GM12874 (cell line): Measurements from ENCODE around the gene MAST1.

Experiments
- TF ChIP-seq, protein P1 (sequence below): IDR thresholded peaks from 2 replicates; pipeline ENCODE4 v1.5.1; 2011; ENCODE audit warnings: low read depth, mild to moderate bottlenecking, control low read depth, low read length, moderate library complexity; ENCODE audit not compliant: insufficient read depth

MAST1 gene

DNA sequence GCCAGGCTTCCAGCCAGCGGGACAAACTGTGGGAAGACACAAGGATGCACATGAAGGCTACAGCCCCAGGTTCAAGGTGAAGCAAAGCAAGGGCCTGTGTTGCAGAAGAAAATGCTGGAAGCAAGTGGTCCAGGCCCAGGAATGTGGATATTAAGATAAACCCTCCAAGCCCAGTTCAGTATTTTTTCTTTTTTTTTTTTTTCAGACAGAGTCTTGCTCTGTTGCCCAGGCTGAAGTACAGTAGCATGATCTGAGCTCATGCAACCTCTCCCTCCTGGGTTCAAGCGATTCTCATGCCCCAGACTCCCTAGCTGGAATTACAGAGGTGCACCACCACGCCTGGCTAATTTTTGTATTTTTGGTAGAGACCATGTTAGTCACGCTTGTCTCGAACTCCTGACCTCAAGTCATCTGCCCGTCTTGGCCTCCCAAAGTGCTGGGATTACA lies 41.2 kb upstream of the MAST1 start:
- TF ChIP-seq, protein P1, sequence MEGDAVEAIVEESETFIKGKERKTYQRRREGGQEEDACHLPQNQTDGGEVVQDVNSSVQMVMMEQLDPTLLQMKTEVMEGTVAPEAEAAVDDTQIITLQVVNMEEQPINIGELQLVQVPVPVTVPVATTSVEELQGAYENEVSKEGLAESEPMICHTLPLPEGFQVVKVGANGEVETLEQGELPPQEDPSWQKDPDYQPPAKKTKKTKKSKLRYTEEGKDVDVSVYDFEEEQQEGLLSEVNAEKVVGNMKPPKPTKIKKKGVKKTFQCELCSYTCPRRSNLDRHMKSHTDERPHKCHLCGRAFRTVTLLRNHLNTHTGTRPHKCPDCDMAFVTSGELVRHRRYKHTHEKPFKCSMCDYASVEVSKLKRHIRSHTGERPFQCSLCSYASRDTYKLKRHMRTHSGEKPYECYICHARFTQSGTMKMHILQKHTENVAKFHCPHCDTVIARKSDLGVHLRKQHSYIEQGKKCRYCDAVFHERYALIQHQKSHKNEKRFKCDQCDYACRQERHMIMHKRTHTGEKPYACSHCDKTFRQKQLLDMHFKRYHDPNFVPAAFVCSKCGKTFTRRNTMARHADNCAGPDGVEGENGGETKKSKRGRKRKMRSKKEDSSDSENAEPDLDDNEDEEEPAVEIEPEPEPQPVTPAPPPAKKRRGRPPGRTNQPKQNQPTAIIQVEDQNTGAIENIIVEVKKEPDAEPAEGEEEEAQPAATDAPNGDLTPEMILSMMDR = no peak

DNA sequence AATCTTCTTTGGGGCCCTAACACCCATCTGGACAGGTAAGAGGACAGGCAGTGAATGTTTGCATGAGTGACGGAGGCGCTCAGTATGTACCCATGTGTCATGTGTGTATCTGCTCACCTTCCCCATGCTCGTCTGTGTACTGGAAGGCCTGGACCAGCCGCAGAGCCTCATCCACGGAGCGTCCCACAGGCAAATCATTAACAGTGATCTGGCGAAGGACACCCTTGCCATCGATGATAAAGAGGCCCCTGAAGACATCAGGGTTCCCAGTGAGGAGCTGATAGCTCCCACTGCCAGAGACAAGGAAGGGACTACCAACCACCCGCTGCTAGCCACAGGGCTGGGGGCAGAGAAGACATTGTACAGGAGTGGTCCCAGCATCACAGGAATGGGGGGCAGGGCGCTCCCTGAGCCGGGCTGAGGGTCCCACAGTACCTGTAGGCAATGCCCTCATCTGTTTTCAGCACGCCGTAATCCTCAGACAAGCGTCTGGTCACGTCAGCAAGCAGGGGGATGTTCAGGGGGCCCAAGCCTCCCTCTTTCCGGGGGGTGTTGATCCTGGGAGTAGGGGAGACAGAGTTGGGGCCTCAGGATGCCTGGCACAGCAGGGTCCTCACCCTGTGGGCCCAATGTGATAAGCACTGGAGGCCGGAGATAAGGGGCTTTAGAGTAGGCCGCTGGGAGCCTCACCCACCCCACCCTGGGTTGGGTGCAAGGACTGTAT lies 38.4 kb upstream of the MAST1 start:
- TF ChIP-seq, protein P1 = no peak

- TF ChIP-seq, protein P1 = no peak
These were observed 37.9 kb upstream of the MAST1 start for GRCh38 chr19:12800466-12800770.

GRCh38 chr19:12800923-12801465 lies 37.3 kb upstream of the MAST1 start:
- TF ChIP-seq, protein P1 = no peak

GRCh38 chr19:12801466-12802266 lies 36.6 kb upstream of the MAST1 start, which contains the start of the genes PRDX2 and THSD8:
TSS of gene PRDX2 (minus strand) at chr19:12801800. CDS start at chr19:12801261, 539 bp downstream.
TSS of gene THSD8 (plus strand) at chr19:12802069. CDS start at chr19:12802072, 3 bp downstream.
- TF ChIP-seq, protein P1 = no peak

DNA sequence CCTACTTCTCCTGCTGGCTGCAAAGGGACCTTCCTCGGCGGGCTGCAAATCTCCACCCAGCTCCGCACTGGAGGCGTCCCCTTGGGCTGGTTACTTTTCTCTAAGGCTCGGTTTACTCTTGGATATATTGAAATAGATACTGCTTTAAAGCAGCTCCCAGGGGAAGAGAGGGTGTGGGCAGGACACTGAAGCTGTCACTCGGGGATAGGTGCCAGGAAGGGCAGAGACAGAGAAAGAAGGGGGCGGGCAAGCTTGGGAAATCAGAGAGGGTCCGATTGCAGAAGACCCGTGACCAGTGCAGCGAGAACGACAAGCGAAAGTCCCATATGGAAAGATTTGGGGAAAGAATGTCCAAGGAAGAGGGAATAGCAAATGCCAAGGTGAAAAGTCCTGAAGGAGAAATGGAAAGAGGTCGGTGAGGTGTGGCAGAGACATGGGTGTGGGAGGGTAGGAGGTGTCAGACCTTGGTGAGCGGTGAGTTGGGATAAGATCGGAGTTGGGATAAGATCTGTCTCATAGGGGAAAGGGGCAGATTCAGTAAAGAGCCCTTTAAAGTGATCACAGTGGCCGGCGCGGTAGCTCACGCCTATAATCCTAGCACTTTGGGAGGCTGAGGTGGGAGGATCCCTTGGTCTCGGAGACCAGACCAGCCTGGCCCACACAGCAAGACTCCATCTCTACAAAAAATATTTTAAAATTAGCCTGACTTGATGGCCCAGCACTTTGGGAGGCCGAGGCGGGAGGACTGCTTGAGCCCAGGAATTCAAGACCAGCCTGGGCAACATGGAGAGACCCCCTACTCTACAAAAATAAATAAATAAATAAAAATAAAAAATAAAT lies 35.8 kb upstream of the MAST1 start:
- TF ChIP-seq, protein P1 = no peak

- TF ChIP-seq, protein P1 = no peak
These were observed 34.3 kb upstream of the MAST1 start for GRCh38 chr19:12804051-12804450.
